Activated CD4-positive, alpha-beta memory T cell treated with anti-CD3 and anti-CD28 coated beads for 36 hours (primary cell): ENCODE results near the gene GRM7. TPM values are rescaled to one million over a fixed set of nuclear protein-coding genes. Genes with fewer than 3 reads are reported as not detected.

Experiments used
- CTCF ChIA-PET: fragments of 350-600 bp; sonication (Branson Sonifier 250); formaldehyde crosslinking; loops from one replicate; lab custom pipeline; 2021; ENCODE audit warnings: antibody characterized with exemption, inconsistent platforms; lab: Charles Lee
- POLR2A ChIA-PET: fragments of 350-600 bp; sonication (Branson Sonifier 250); formaldehyde crosslinking; loops from one replicate; lab custom pipeline; 2021; ENCODE audit warnings: antibody characterized with exemption; lab: Charles Lee
- DNase-seq: peaks from one replicate; pipeline ENCODE4 v3.0.0-alpha.2; 2020
- H3K27ac Mint-ChIP-seq: one replicate; pipeline ENCODE4 v1.8.0; 2021; ENCODE audit warnings: mixed read lengths
- H3K27me3 Mint-ChIP-seq: one replicate; pipeline ENCODE4 v1.8.0; 2021; ENCODE audit warnings: mixed read lengths
- H3K36me3 Mint-ChIP-seq: one replicate; pipeline ENCODE4 v1.8.0; 2021; ENCODE audit warnings: mixed read lengths
- H3K4me1 Mint-ChIP-seq: one replicate; pipeline ENCODE4 v1.8.0; 2021; ENCODE audit warnings: low read depth, mixed read lengths
- H3K4me3 Mint-ChIP-seq: one replicate; pipeline ENCODE4 v1.8.0; 2021; ENCODE audit warnings: mild to moderate bottlenecking, mixed read lengths
- H3K9me3 Mint-ChIP-seq: one replicate; pipeline ENCODE4 v1.8.0; 2021; ENCODE audit warnings: mixed read lengths
- intact Hi-C: fragments of 100-400 bp; cut with micrococcal nuclease; formaldehyde crosslinking; loops from one replicate; pipeline ENCODE4 v1.15.1; 2023
- total RNA-seq, 2 experiments: library from RNA; stranded (reverse); gene quantifications; one replicate each; pipeline ENCODE4 v1.2.3, GENCODE V29; 2021

Gene GRM7
- total RNA-seq, 2 experiments from 2014 or later, result not detected

GRCh38 chr3:6989608-6990291 lies 128.8 kb downstream of the GRM7 start:
- ChIA-PET CTCF (interaction anchor here (0.8 kb wide), 1 partner anchor 284 kb away, joined by 3 read pairs; no protein-coding TSS in a partner anchor), POLR2A (no interaction called here)
- H3K4me3 Mint-ChIP-seq, result no peak overlapping the region
- H3K27me3 Mint-ChIP-seq, result no peaks in the 10 kb centered on the region
- no peaks in the 10 kb centered on the region for H3K36me3 Mint-ChIP-seq
- H3K27ac Mint-ChIP-seq, result no peak overlapping the region
- peaks cover 2% of the 10 kb centered on the region for H3K9me3 Mint-ChIP-seq
- intact Hi-C loops, result no loop called here
- no peaks in the 10 kb centered on the region for H3K4me1 Mint-ChIP-seq
- DNase-seq, result no peak

- no peak overlapping the region for H3K27ac Mint-ChIP-seq
- ChIA-PET CTCF (no interaction called here), POLR2A (no interaction called here)
- no peak for DNase-seq
- H3K9me3 Mint-ChIP-seq, result peaks cover 10% of the 10 kb centered on the region
- intact Hi-C loops, result no loop called here
- no peaks in the 10 kb centered on the region for H3K36me3 Mint-ChIP-seq
- H3K27me3 Mint-ChIP-seq, result no peaks in the 10 kb centered on the region
- H3K4me3 Mint-ChIP-seq, result no peak overlapping the region
- H3K4me1 Mint-ChIP-seq, result no peaks in the 10 kb centered on the region
These were observed 133.3 kb downstream of the GRM7 start for GRCh38 chr3:6994081-6994668.

GRCh38 chr3:7000501-7000900 lies 139.6 kb downstream of the GRM7 start:
- H3K9me3 Mint-ChIP-seq, result peaks cover 14% of the 10 kb centered on the region
- H3K27me3 Mint-ChIP-seq, result no peaks in the 10 kb centered on the region
- intact Hi-C loops, result no loop called here
- DNase-seq, result no peak
- POLR2A ChIA-PET, result no interaction called here
- no peak overlapping the region for H3K4me3 Mint-ChIP-seq
- H3K36me3 Mint-ChIP-seq, result no peaks in the 10 kb centered on the region
- no peaks in the 10 kb centered on the region for H3K4me1 Mint-ChIP-seq
- CTCF ChIA-PET, result no interaction called here
- no peak overlapping the region for H3K27ac Mint-ChIP-seq

- H3K36me3 Mint-ChIP-seq, result no peaks in the 10 kb centered on the region
- DNase-seq, result no peak
- H3K4me3 Mint-ChIP-seq, result no peak overlapping the region
- H3K9me3 Mint-ChIP-seq, result peaks cover 14% of the 10 kb centered on the region
- CTCF ChIA-PET, result no interaction called here
- H3K27me3 Mint-ChIP-seq, result no peaks in the 10 kb centered on the region
- POLR2A ChIA-PET, result no interaction called here
- intact Hi-C loops, result no loop called here
- no peaks in the 10 kb centered on the region for H3K4me1 Mint-ChIP-seq
- H3K27ac Mint-ChIP-seq, result no peak overlapping the region
These were observed 140.5 kb downstream of the GRM7 start for GRCh38 chr3:7001370-7001769.

GRCh38 chr3:7015683-7016440 lies 154.9 kb downstream of the GRM7 start:
- H3K4me1 Mint-ChIP-seq, result no peaks in the 10 kb centered on the region
- H3K9me3 Mint-ChIP-seq, result peaks cover 10% of the 10 kb centered on the region
- H3K27ac Mint-ChIP-seq, result no peak overlapping the region
- no peak for DNase-seq
- intact Hi-C loops, result no loop called here
- POLR2A ChIA-PET, result no interaction called here
- no peak overlapping the region for H3K4me3 Mint-ChIP-seq
- CTCF ChIA-PET, result no interaction called here
- H3K36me3 Mint-ChIP-seq, result no peaks in the 10 kb centered on the region
- H3K27me3 Mint-ChIP-seq, result no peaks in the 10 kb centered on the region

GRCh38 chr3:7025581-7026300 lies 164.8 kb downstream of the GRM7 start:
- no peak for DNase-seq
- Mint-ChIP-seq H3K27ac (no peak overlapping the region), H3K27me3 (no peaks in the 10 kb centered on the region), H3K9me3 (no peaks in the 10 kb centered on the region), H3K4me1 (no peaks in the 10 kb centered on the region), H3K36me3 (no peaks in the 10 kb centered on the region), H3K4me3 (no peak overlapping the region)
- CTCF ChIA-PET, result no interaction called here
- intact Hi-C loops, result no loop called here
- POLR2A ChIA-PET, result no interaction called here

- ChIA-PET POLR2A (no interaction called here), CTCF (no interaction called here)
- Mint-ChIP-seq H3K36me3 (no peaks in the 10 kb centered on the region), H3K9me3 (peaks cover 8% of the 10 kb centered on the region), H3K4me1 (no peaks in the 10 kb centered on the region), H3K27me3 (no peaks in the 10 kb centered on the region), H3K4me3 (no peak overlapping the region), H3K27ac (no peak overlapping the region)
- intact Hi-C loops, result no loop called here
- DNase-seq, result no peak
These were observed 168.6 kb downstream of the GRM7 start for GRCh38 chr3:7029562-7029961.

- Mint-ChIP-seq H3K27me3 (no peaks in the 10 kb centered on the region), H3K27ac (no peak overlapping the region), H3K36me3 (no peaks in the 10 kb centered on the region), H3K4me3 (no peak overlapping the region), H3K4me1 (no peaks in the 10 kb centered on the region), H3K9me3 (peaks cover 5% of the 10 kb centered on the region)
- DNase-seq, result no peak
- ChIA-PET POLR2A (no interaction called here), CTCF (no interaction called here)
- intact Hi-C loops, result no loop called here
These were observed 177.5 kb downstream of the GRM7 start for GRCh38 chr3:7038394-7038793.

- Mint-ChIP-seq H3K9me3 (peaks cover 25% of the 10 kb centered on the region), H3K27me3 (no peaks in the 10 kb centered on the region), H3K27ac (no peak overlapping the region), H3K4me3 (no peak overlapping the region), H3K36me3 (no peaks in the 10 kb centered on the region), H3K4me1 (no peaks in the 10 kb centered on the region)
- intact Hi-C loops, result no loop called here
- CTCF ChIA-PET, result no interaction called here
- no peak for DNase-seq
- POLR2A ChIA-PET, result interaction anchor here (0.5 kb wide), 1 partner anchor 1499 kb away, joined by 4 read pairs; no protein-coding TSS in a partner anchor
These were observed 201.8 kb downstream of the GRM7 start for GRCh38 chr3:7062714-7063113.

GRCh38 chr3:7070461-7070860 lies 209.5 kb downstream of the GRM7 start:
- no peak overlapping the region for H3K4me3 Mint-ChIP-seq
- DNase-seq, result no peak
- no peaks in the 10 kb centered on the region for H3K36me3 Mint-ChIP-seq
- peaks cover 15% of the 10 kb centered on the region for H3K9me3 Mint-ChIP-seq
- no peaks in the 10 kb centered on the region for H3K4me1 Mint-ChIP-seq
- CTCF ChIA-PET, result no interaction called here
- no peak overlapping the region for H3K27ac Mint-ChIP-seq
- H3K27me3 Mint-ChIP-seq, result no peaks in the 10 kb centered on the region
- intact Hi-C loops, result no loop called here
- POLR2A ChIA-PET, result no interaction called here

GRCh38 chr3:7074217-7074616 lies 213.3 kb downstream of the GRM7 start:
- Mint-ChIP-seq H3K27me3 (no peaks in the 10 kb centered on the region), H3K9me3 (peaks cover 4% of the 10 kb centered on the region), H3K36me3 (no peaks in the 10 kb centered on the region), H3K4me3 (no peak overlapping the region), H3K4me1 (no peaks in the 10 kb centered on the region), H3K27ac (no peak overlapping the region)
- ChIA-PET CTCF (no interaction called here), POLR2A (no interaction called here)
- intact Hi-C loops, result no loop called here
- no peak for DNase-seq

GRCh38 chr3:7075117-7075516 lies 214.2 kb downstream of the GRM7 start:
- Mint-ChIP-seq H3K4me1 (no peaks in the 10 kb centered on the region), H3K4me3 (no peak overlapping the region), H3K27me3 (no peaks in the 10 kb centered on the region), H3K9me3 (peaks cover 4% of the 10 kb centered on the region), H3K36me3 (no peaks in the 10 kb centered on the region), H3K27ac (no peak overlapping the region)
- ChIA-PET CTCF (no interaction called here), POLR2A (no interaction called here)
- intact Hi-C loops, result no loop called here
- no peak for DNase-seq
